GM23338 (cell line): Measurements from ENCODE around the gene TMEM178A. TPM values are rescaled to one million over a fixed set of nuclear protein-coding genes. Genes with fewer than 3 reads are reported as not detected.

Source experiments
- CREB1 ChIP-seq: fragments of 250-450 bp; sonication (Bioruptor Pico); IDR thresholded peaks from 2 replicates; pipeline ENCODE4 v1.5.0; 2020; ENCODE audit warnings: low read depth, mild to moderate bottlenecking, moderate library complexity
- CTCF ChIP-seq, 2 experiments: fragments of 200-600 bp in 1 of 2; sonication (generic) in 1 of 2; conservative IDR thresholded peaks; 2 replicates each; pipeline versions ENCODE4 v1.5.1 to v1.6.1; 2016 to 2017; ENCODE audit warnings: antibody characterized with exemption in 2 of 2, low read depth in 2 of 2, mild to moderate bottlenecking in 2 of 2, moderate library complexity in 1 of 2
- EZH2 ChIP-seq: fragments of 200-600 bp; sonication (generic); IDR thresholded peaks from one replicate; pipeline ENCODE4 v1.8.0; 2017; ENCODE audit warnings: antibody characterized with exemption, mild to moderate bottlenecking, low read depth; ENCODE audit not compliant: unreplicated experiment
- EZH2phosphoT487 ChIP-seq: fragments of 200-600 bp; sonication (generic); IDR thresholded peaks from one replicate; pipeline ENCODE4 v1.8.1; 2018; ENCODE audit warnings: antibody characterized with exemption; ENCODE audit not compliant: unreplicated experiment
- JUNB ChIP-seq: IDR thresholded peaks from one replicate; pipeline ENCODE4 v1.6.1; 2016; ENCODE audit warnings: antibody characterized with exemption; ENCODE audit not compliant: unreplicated experiment
- NANOG ChIP-seq: IDR thresholded peaks from 2 replicates; pipeline ENCODE4 v1.6.1; 2016; ENCODE audit warnings: antibody characterized with exemption, borderline replicate concordance
- STAT1 ChIP-seq: IDR thresholded peaks from one replicate; pipeline ENCODE4 v1.6.1; 2016; ENCODE audit warnings: antibody characterized with exemption; ENCODE audit not compliant: unreplicated experiment
- ZNF114 ChIP-seq: fragments of 250-450 bp; sonication (Bioruptor Pico); IDR thresholded peaks from 2 replicates; pipeline ENCODE4 v1.5.0; 2020; ENCODE audit warnings: mild to moderate bottlenecking, moderate library complexity
- ZNF331 ChIP-seq: fragments of 250-450 bp; sonication (Bioruptor Pico); IDR thresholded peaks from 2 replicates; pipeline ENCODE4 v1.5.0; 2020; ENCODE audit warnings: low read depth, mild to moderate bottlenecking, moderate library complexity
- ZNF462 ChIP-seq: fragments of 250-450 bp; sonication (Bioruptor Pico); IDR thresholded peaks from 2 replicates; pipeline ENCODE4 v1.5.0; 2020; ENCODE audit warnings: mild to moderate bottlenecking, moderate library complexity
- polyA plus RNA-seq: library from polyadenylated mRNA; unstranded; fragments of >200 nt; fragmentation: Nextera tagmentation; extraction: Ambion mirVana; gene quantifications from 2 replicates; pipeline ENCODE4 v1.2.1, GENCODE V29; 2016
- total RNA-seq: library from RNA; depleted of rRNA; stranded (reverse); fragments of >200 nt; shearing (Covaris generic); gene quantifications from 2 replicates; pipeline ENCODE4 v1.2.3, GENCODE V29; 2014

The TMEM178A gene
- total and polyA plus RNA-seq, 2 experiments from 2014 or later, result 10.3 to 12.3 TPM

GRCh38 chr2:39732482-39732881, 66.8 kb downstream of the TMEM178A start (continued):
- TF ChIP-seq ZNF462 (CRISPR knock-in tag) (no peak), ZNF114 (CRISPR knock-in tag) (no peak), EZH2phosphoT487 (no peak), CREB1 (CRISPR knock-in tag) (no peak), CTCF (conservative IDR thresholded peaks at IDR 0.05; ENCODE audit: low read depth in 2 of 2) (no peak), ZNF331 (CRISPR knock-in tag) (no peak), JUNB (no peak), EZH2 (no peak), STAT1 (no peak), NANOG (no peak)
